Thoracic aorta (tissue), 2 donors: ENCODE measurements around the gene ZNF558. TPM values are rescaled to one million over a fixed set of nuclear protein-coding genes. Genes with fewer than 3 reads are reported as not detected.

Source experiments
- ATAC-seq: fragments of 150-250 bp; one replicate; pipeline ENCODE4 v1.8.0; 2017; ENCODE audit warnings: low read depth; ENCODE audit not compliant: insufficient number of reproducible peaks, low FRiP score
- DNase-seq: peaks from one replicate; pipeline ENCODE4 v3.0.0-alpha.2; 2020; ENCODE audit warnings: low spot score
- H3K27ac ChIP-seq, 2 donors: fragments of 200-600 bp; sonication (generic); 1 replicate in 1 of 2; 2 replicates in 1 of 2; pipeline ENCODE4 v1.5.1; 2016; ENCODE audit warnings: mild to moderate bottlenecking in 2 of 2, moderate library complexity in 2 of 2
- H3K27me3 ChIP-seq: fragments of 200-600 bp; sonication (generic); replicated peaks from 2 replicates; pipeline ENCODE4 v1.6.0; 2016; ENCODE audit warnings: mild to moderate bottlenecking; ENCODE audit not compliant: insufficient read depth
- H3K36me3 ChIP-seq: fragments of 200-600 bp; sonication (generic); one replicate; pipeline ENCODE4 v1.5.1; 2016
- H3K4me1 ChIP-seq, 2 donors: fragments of 200-600 bp; sonication (generic); 1 replicate in 1 of 2; 2 replicates in 1 of 2; pipeline versions ENCODE4 v1.5.1 to v1.6.0; 2016; ENCODE audit warnings: low read depth in 2 of 2, mild to moderate bottlenecking in 1 of 2; ENCODE audit not compliant: control insufficient read depth in 1 of 2
- H3K4me3 ChIP-seq: fragments of 200-600 bp; sonication (generic); 2 replicates; pipeline ENCODE4 v1.5.1; 2016; ENCODE audit warnings: mild to moderate bottlenecking
- H3K9me3 ChIP-seq: fragments of 200-600 bp; sonication (generic); 2 replicates; pipeline ENCODE4 v1.5.1; 2016
- CTCF ChIP-seq: fragments of 200-600 bp; sonication (generic); IDR thresholded peaks from one replicate; pipeline ENCODE4 v1.5.1; 2019; ENCODE audit warnings: antibody characterized with exemption
- total RNA-seq, 2 donors: library from RNA; depleted of rRNA; stranded (reverse); fragments of >200 nt; gene quantifications; one replicate each; pipeline versions ENCODE4 v1.1.0 to v1.2.3, GENCODE V29; 2016

Gene ZNF558
- total RNA-seq, 2 donors from 2014 or later: 35.2 to 44.1 TPM

GRCh38 chr19:8866344-8866743 is 34.2 kb upstream of the ZNF558 start:
- no peaks in the 10 kb centered on the region for H3K36me3 ChIP-seq
- no peak overlapping the region for H3K4me3 ChIP-seq
- H3K4me1 ChIP-seq: no peaks in the 10 kb centered on the region
- TF ChIP-seq CTCF: no peak
- DNase-seq (no peak), ATAC-seq (no peak)
- no peak overlapping the region for H3K27ac ChIP-seq
- H3K27me3 ChIP-seq: no peaks in the 10 kb centered on the region
- H3K9me3 ChIP-seq: no peaks in the 10 kb centered on the region

- no peak for DNase-seq
- no peaks in the 10 kb centered on the region for H3K4me1 ChIP-seq
- H3K27me3 ChIP-seq: no peaks in the 10 kb centered on the region
These were observed 26.2 kb upstream of the ZNF558 start for GRCh38 chr19:8858260-8858659.

GRCh38 chr19:8850488-8850887 is 18.4 kb upstream of the ZNF558 start:
- no peak overlapping the region for H3K27ac ChIP-seq
- ATAC-seq: no peak
- no peak for TF ChIP-seq CTCF
- H3K4me1 ChIP-seq: no peaks in the 10 kb centered on the region
- no peaks in the 10 kb centered on the region for H3K36me3 ChIP-seq
- no peak overlapping the region for H3K4me3 ChIP-seq
- H3K9me3 ChIP-seq: peaks cover 2% of the 10 kb centered on the region
- DNase-seq: no peak
- no peaks in the 10 kb centered on the region for H3K27me3 ChIP-seq

More at GRCh38 chr19:8858260-8858659, 26.2 kb upstream of the ZNF558 start:
- Histone ChIP-seq H3K4me3 (no peak overlapping the region), H3K36me3 (no peaks in the 10 kb centered on the region), H3K9me3 (no peaks in the 10 kb centered on the region), H3K27ac (no peak overlapping the region)
- ATAC-seq: no peak
- no peak for TF ChIP-seq CTCF

GRCh38 chr19:8849232-8849631 is 17.1 kb upstream of the ZNF558 start:
- ATAC-seq: no peak
- H3K4me3 ChIP-seq: no peak overlapping the region
- peaks cover 2% of the 10 kb centered on the region for H3K9me3 ChIP-seq
- no peaks in the 10 kb centered on the region for H3K4me1 ChIP-seq
- no peak overlapping the region for H3K27ac ChIP-seq
- no peaks in the 10 kb centered on the region for H3K27me3 ChIP-seq
- DNase-seq: no peak
- H3K36me3 ChIP-seq: no peaks in the 10 kb centered on the region
- no peak for TF ChIP-seq CTCF

- DNase-seq: no peak
- H3K4me3 ChIP-seq: no peak overlapping the region
These were observed 14.7 kb upstream of the ZNF558 start for GRCh38 chr19:8846819-8847218.

More at GRCh38 chr19:8846819-8847218, 14.7 kb upstream of the ZNF558 start:
- no peaks in the 10 kb centered on the region for H3K36me3 ChIP-seq
- no peaks in the 10 kb centered on the region for H3K4me1 ChIP-seq
- H3K9me3 ChIP-seq: peaks cover 2% of the 10 kb centered on the region
- ATAC-seq: no peak
- TF ChIP-seq CTCF: no peak
- no peaks in the 10 kb centered on the region for H3K27me3 ChIP-seq
- no peak overlapping the region for H3K27ac ChIP-seq
